Ascending aorta (tissue), 2 donors: ENCODE measurements around the gene CLPSL2. TPM values are rescaled to one million over a fixed set of nuclear protein-coding genes. Genes with fewer than 3 reads are reported as not detected.

ENCODE experiments used
- DNase-seq, 2 donors: peaks; one replicate each; pipeline ENCODE4 v3.0.0-alpha.2; 2019; ENCODE audit warnings: low spot score in 2 of 2
- H3K27ac ChIP-seq, 2 donors: fragments of 200-600 bp; sonication (generic); one replicate each; pipeline ENCODE4 v1.5.1; 2016 to 2017; ENCODE audit warnings: mild to moderate bottlenecking in 1 of 2
- H3K27me3 ChIP-seq: fragments of 200-600 bp; sonication (generic); one replicate; pipeline ENCODE4 v1.5.1; 2017
- H3K36me3 ChIP-seq, 2 donors: fragments of 200-600 bp; sonication (generic); one replicate each; pipeline ENCODE4 v1.5.1; 2016
- H3K4me1 ChIP-seq, 2 donors: fragments of 200-600 bp; sonication (generic); one replicate each; pipeline ENCODE4 v1.5.1; 2016 to 2017; ENCODE audit warnings: mild to moderate bottlenecking in 1 of 2
- H3K4me3 ChIP-seq, 2 donors: fragments of 200-600 bp; sonication (generic); one replicate each; pipeline ENCODE4 v1.5.1; 2016 to 2017; ENCODE audit warnings: mild to moderate bottlenecking in 1 of 2
- H3K9me3 ChIP-seq, 2 donors: fragments of 200-600 bp; sonication (generic); one replicate each; pipeline ENCODE4 v1.5.1; 2016
- intact Hi-C: fragments of 100-400 bp; cut with DNase I; formaldehyde crosslinking; loops from one replicate; pipeline ENCODE4 v1.15.1; 2023
- total RNA-seq: library from RNA; depleted of rRNA; stranded (reverse); fragments of >200 nt; gene quantifications from one replicate; pipeline ENCODE4 v1.1.0, GENCODE V29; 2016
- TF ChIP-seq, protein P1 (sequence below), 3 experiments: fragments of 200-600 bp in 2 of 3; fragments of 450-650 bp in 1 of 3; sonication (generic) in 2 of 3; IDR thresholded peaks; one replicate each; pipeline ENCODE4 v1.5.1; 2016 to 2019; ENCODE audit warnings: antibody characterized with exemption in 3 of 3, mild to moderate bottlenecking in 1 of 3, moderate library complexity in 1 of 3

CLPSL2 gene
- total RNA-seq, 1 donor from 2014 or later = not detected

DNA sequence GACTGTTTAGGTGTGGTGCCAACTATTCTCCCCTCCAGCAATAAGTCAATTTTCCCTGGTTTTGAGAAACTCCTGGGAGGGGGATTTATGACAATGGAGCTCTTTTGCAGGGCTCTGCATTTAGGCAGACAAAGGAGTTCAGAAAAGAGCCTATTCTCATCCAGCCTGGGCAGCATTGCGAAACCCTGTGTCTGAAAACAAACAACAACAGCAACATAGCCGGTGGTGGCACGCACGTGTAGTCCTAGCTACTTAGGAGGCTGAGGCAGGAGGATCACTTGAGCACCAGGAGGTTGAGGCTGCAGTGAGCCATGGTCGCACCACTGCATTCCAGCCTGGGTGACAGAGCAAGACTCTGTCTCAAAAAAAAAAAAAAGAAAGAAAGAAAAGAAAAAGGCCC is 14.3 kb downstream of the CLPSL2 start:
- no peaks in the 10 kb centered on the region for H3K9me3 ChIP-seq
- TF ChIP-seq, protein P1, sequence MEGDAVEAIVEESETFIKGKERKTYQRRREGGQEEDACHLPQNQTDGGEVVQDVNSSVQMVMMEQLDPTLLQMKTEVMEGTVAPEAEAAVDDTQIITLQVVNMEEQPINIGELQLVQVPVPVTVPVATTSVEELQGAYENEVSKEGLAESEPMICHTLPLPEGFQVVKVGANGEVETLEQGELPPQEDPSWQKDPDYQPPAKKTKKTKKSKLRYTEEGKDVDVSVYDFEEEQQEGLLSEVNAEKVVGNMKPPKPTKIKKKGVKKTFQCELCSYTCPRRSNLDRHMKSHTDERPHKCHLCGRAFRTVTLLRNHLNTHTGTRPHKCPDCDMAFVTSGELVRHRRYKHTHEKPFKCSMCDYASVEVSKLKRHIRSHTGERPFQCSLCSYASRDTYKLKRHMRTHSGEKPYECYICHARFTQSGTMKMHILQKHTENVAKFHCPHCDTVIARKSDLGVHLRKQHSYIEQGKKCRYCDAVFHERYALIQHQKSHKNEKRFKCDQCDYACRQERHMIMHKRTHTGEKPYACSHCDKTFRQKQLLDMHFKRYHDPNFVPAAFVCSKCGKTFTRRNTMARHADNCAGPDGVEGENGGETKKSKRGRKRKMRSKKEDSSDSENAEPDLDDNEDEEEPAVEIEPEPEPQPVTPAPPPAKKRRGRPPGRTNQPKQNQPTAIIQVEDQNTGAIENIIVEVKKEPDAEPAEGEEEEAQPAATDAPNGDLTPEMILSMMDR (IDR thresholded peaks at IDR 0.05) = no peak
- H3K4me1 ChIP-seq = no peaks in the 10 kb centered on the region
- DNase-seq = no peak
- no peaks in the 10 kb centered on the region for H3K36me3 ChIP-seq
- H3K27ac ChIP-seq = no peak overlapping the region
- intact Hi-C loops = no loop called here
- H3K27me3 ChIP-seq = no peaks in the 10 kb centered on the region
- H3K4me3 ChIP-seq = no peak overlapping the region

DNA sequence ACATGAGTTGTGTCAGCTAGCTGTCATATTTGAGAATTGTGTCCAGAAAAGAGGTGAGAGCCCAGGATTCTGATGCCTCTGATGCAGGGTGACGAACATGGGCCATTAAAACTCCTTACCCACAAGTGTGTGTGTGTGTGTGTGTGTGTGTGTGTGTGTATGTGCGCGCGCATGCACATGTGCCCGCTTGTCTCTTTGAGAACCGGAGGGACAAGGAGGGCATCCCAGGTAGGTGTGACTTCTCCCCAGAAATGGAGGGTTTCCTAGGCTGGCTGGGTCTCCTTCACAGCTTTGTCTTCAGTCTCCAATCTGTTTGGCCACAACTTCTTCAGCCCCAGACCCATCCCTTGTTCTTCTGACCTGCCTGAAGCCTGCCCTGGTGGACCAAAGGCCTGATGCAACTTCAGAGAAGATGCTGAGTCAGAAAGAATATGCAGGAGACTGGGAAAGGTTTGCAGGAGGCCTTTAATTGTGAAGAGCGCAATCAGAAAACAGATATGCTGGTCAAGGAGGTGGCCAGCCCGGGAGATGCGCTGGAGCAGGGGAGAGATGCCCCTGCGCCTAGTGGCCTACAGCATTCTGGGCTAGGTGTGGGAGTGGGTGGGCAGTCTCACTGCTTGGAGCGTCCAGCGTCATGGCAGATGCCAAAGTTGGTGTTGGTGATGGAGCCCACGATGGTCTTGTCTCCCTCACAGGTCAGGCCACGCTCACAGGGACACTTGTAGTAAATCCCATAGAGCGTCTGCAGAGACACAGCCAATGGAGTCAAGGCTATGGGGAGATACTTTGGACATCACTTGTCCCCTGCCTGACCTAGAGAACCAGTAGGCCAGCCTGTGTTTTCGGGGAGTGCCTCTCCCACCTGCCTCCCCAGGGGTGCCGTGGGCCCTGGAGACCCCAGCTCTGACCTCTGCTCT is 18.4 kb downstream of the CLPSL2 start:
- Histone ChIP-seq H3K27ac (no peak overlapping the region), H3K27me3 (no peaks in the 10 kb centered on the region), H3K36me3 (no peaks in the 10 kb centered on the region), H3K4me3 (no peak overlapping the region), H3K4me1 (no peaks in the 10 kb centered on the region), H3K9me3 (no peaks in the 10 kb centered on the region)
- TF ChIP-seq, protein P1 (IDR thresholded peaks at IDR 0.05) = no peak
- intact Hi-C loops = no loop called here
- DNase-seq = no peak

DNA sequence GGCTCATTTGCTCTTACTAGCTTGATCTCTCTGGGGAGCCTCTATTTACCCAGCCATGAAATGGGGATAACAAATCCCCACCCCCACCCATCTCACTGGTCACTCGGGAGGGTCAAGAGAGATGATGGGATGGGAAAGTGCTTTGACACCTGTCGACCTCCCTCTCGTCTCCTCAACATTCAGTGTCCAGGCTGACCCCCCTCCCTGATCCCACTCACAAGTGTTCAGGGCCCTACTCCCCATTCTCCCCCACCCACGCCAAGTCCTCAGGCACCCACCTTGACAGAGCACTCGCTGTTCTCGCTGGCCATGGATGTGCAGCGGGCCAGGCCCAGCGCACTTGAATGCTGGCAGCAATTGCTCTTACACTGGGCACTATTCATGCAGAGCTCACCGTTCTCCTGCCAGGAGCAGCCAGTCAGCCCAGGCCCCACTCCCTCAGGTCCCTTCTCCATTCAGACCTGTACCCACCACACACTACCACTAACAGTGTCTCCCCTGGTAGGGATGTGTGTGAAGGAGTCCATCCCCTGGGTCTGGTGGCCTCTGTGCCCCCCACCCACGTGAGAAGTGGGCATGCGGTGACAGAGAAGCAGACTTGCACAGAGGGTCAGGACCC is 19.2 kb downstream of the CLPSL2 start:
- Histone ChIP-seq H3K9me3 (no peaks in the 10 kb centered on the region), H3K36me3 (no peaks in the 10 kb centered on the region), H3K27me3 (no peaks in the 10 kb centered on the region), H3K4me3 (no peak overlapping the region), H3K4me1 (no peaks in the 10 kb centered on the region), H3K27ac (no peak overlapping the region)
- DNase-seq = no peak
- TF ChIP-seq, protein P1 (IDR thresholded peaks at IDR 0.05) = no peak
- intact Hi-C loops = no loop called here

DNA sequence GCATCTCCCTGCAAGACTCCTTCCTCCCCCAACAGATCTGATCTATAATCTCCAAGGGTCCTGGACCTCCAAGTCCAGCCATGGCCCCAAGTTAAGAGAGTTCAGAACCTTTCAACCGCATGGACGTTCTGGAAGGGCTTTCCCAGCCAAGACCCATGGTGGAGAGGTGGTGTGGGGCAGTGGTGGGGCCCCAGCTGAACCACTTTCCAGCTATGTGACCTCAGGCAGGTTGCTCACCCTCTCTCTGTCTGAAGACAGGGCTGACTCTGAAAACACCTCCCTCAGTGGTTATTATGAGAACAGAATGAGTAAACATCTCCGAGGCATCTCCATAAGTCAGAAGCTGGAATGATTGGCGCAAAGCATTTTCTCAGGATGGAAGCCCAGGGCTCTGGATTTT is 19.8 kb downstream of the CLPSL2 start:
- Histone ChIP-seq H3K9me3 (no peaks in the 10 kb centered on the region), H3K4me3 (no peak overlapping the region), H3K27ac (no peak overlapping the region), H3K4me1 (no peaks in the 10 kb centered on the region), H3K27me3 (no peaks in the 10 kb centered on the region), H3K36me3 (no peaks in the 10 kb centered on the region)
- intact Hi-C loops = no loop called here
- no peak for DNase-seq
- TF ChIP-seq, protein P1 (IDR thresholded peaks at IDR 0.05) = no peak

DNA sequence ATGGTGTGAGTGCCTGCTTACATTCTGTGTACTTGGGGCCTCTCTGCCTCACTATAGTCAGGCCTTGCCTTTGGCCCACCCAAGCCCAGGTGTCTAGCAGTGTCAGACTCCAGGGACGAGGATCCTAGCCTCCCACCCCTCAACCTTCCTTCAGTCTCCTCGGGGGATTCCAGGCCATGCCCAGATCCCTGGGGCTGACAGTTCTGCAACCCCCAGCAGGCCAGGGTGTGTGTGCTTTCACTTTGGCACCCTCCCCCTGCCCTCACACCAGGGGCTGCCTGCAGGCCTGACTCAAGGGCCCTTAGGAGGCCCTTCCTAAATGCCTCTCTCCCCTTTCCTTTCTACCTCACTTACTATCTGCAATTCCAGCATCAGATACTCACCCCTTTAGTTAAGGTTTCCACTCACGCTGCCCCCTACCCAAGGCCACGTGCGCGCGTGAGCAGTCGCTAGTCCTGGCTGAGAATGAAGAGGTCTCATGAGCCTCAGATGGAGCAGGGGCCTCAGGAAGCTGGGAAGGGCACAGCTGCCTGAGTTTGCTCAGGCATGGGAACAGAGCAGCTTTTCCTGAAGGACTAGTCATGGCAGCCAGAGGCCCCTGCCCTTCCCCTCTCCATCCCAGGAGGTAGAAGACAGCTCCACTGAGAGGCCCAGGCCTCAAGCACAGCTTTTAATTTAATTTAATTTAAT is 21.6 kb downstream of the CLPSL2 start:
- no peak overlapping the region for H3K4me3 ChIP-seq
- intact Hi-C loops = no loop called here
- TF ChIP-seq, protein P1 (IDR thresholded peaks at IDR 0.05) = no peak
- H3K27ac ChIP-seq = no peak overlapping the region
- DNase-seq = no peak
- H3K27me3 ChIP-seq = no peaks in the 10 kb centered on the region
- no peaks in the 10 kb centered on the region for H3K4me1 ChIP-seq
- no peaks in the 10 kb centered on the region for H3K9me3 ChIP-seq
- H3K36me3 ChIP-seq = no peaks in the 10 kb centered on the region
